NCI-H510A (cell line): ENCODE results near the gene CSF1R.
"Not testable (repeated sequence)": the region's sequence is repeated elsewhere in the genome, so short reads cannot be mapped to it uniquely, and the experiment has no call there.

Experiments
- DNase-seq: peaks from one replicate; lab custom pipeline; 2025; lab: John Stamatoyannopoulos, UW

Gene CSF1R

DNA sequence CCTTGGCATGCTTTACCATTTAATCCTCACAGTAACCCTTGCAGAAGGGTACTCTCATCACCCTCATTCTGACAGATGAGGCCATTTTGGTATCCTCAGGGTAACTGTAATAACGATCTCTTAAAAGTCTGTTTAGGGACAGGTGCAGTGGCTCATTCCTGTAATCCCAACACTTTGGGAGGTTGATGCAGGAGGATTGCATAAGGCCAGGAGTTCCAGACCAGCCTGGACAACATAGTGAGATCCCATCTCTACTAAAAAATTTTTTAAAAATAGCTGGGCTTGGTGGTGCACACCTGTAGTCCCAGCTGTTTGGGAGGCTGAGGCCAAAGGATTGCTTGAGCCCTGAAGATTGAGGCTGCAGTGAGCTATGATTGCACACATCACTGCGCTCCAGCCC is 31.8 kb downstream of the CSF1R start:
- no peak for DNase-seq

DNA sequence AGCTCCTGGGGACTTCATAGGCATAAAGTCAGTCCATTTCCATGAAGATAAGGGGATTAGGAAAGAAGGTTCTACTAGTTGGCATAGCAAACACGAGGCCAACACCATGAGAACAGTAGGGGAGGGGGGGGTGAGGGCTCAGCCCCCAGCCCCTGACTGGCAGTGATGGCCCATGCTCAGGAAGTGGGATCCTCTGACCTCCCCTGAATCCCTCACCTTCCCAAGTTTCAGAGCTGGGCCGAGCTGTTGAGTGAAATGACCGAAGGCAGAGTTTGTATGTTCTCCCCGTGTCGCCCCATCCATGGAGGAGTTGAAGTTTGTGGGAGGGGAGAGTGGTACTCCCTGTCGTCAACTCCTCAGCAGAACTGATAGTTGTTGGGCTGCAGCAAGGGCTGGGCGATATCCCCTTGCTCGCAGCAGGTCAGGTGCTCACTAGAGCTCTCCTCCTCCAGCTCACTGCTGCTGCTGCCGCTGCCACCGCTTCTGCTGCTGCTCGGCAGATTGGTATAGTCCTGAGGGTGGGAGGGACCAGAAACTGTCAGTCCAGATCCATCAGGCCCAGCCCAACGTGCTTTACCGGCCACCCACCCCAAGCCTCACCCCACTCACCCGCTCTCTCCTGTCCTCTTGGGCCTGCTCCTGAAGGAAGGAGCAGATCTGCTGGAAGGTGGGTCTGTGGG is 32.5 kb downstream of the CSF1R start:
- DNase-seq: no peak

DNA sequence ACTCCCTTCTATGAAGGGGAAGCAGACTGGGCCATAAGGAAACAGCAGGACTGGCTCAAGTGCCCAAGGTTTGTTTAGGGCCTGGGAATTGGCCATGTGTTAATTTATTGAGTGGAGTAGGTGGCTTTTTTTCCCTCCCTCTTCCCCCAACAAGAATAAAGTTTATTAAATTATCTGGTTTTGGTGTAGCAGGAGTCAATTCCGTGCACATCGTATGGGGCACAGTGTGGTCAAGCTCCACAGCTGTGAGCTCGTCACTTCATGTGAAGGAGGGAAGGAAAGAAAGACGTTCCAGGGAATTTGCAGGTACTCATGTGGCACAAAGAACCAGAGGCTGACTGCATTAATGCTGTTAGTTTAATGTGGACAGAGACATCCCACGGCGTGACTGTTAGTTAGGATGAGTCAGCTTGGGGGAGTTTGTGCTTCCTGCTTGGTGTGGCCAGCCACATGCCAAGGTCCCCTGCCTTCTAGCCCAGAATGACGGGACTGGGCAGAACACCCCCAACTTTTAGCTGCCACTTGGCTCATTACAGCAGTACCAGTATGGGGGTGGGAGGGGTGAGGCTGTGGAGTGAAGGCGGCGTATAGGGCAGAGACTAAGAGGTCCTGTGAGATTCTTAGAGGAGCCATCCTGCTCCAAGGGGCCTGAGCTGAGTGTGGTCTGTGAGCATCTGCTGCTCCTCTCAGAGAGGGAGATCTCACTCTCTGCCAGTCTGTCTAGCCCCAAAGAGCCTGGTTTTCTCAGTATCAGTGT is 33.2 kb downstream of the CSF1R start:
- DNase-seq: no peak

DNA sequence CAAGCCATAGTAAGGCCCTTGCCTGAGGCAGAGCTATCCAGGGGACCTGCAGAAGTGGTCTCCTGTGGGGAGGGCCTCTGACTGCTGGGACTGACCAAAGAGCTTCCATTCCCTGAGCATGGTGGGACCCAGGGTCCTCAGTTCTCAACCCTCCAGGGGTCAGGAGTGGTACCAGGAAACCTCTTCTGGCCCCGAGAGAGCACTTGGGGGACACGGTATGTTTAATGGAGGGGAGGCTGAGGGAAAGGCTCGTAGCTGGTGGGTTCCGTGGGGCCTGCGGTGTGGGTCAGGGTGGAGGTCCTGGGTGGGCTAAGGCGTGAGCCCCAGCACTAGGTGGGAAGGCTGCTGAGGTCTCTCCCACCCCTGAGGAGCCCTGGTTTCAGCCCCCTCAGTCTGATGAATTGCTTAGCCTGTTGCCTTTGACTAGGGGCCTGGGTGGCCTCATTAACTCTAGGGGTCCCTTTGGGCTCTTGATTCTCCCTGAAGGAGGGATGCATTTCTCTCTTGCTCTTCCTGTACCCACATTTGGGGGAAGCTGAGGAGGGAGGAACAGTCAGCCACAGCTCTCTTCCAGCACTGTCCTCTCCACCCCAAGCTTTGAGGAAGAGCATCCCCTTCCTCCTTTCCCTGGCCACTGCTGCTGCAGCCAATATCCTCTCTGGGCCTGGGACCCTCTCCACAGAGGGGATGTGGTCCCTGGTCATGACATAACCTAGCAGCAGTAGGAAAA is 34.0 kb downstream of the CSF1R start:
- DNase-seq: no peak

DNA sequence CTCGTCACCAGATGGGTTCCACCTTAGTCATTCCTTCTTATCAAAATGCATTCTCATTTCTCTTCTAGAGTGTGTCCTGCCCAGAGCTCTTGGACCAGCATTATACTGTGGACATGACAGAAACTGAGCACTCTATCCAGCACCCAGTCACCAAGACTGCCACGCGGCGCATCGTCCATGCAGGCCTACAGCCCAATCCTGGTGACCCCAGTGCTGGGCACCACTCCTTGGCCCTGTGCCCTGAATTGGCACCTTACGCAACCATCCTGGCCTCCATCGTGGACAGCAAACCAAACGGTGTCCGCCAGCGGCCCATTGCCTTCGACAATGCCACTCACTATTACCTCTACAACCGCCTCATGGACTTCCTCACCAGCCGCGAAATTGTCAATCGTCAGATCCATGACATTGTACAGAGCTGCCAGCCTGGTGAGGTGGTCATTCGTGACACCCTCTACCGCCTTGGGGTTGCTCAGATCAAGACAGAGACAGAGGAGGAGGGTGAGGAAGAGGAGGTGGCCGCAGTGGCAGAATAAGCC is 34.6 kb downstream of the CSF1R start:
- DNase-seq: no peak

DNA sequence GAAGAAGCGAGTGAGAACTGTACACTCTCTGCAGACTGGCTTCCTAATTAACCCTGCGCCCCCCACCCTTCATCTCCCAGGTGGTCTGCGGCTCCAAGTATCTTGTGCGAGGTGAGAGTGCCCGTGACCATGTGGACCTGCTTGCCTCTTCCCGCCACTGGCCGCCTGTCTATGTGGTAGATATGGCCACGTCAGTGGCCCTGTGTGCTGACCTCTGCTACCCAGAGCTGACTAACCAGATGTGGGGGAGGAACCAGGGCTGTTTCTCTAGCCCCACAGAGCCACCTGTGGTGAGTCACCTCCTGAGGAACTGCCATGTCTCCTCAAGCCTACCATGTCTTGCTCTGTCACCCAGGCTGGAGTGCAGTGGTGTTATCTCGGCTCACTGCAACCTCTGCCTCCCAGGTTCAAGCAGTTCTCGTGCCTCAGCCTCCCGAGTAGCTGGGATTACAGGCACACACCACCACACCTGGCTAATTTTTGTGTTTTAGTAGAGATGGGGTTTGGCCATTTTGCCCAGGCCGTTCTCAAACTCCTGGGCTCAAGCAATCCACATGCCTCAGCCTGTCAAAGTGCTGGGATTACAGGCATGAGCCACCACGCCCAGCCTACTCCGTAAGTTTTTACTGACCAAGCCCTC is 36.1 kb downstream of the CSF1R start:
- DNase-seq: not testable (repeated sequence)

DNA sequence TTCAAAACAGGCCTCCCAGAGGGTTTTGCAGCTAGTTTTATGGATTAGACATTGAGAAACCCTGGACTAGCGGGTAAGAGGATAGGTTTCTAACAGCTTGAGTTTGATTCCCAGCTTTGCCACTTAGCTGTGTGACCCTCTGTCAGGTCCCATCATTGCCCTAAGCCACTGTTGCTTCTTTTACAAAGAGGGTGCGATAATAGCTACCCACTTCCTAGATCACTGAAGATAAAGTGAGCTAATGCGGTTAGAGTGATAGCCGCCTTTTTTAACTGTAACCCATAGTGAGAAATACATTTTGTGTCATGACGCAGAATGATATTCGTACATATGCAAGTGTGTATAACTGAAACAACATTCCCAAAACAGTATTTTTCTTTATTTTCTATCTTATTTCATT is 40.3 kb downstream of the CSF1R start:
- no peak for DNase-seq

DNA sequence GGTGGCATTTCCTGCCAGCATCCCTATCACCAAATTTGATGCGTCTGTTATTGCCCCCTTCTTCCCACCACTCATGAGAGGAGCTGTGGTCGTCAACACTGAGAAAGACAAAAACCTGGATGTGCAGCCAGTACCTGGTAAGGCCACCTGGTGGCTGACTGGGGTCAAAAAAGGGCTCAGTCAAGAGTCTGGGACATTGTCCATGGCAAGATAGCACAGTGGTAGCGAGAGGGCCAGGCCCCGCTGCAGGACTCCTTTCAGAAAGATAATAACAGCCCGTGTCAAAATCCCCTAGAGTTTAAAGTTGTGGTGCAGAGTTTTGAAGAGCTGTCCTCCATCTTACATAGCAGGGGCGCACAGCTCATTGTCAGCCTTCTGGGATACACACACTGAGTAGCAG is 40.8 kb downstream of the CSF1R start:
- DNase-seq: no peak

DNA sequence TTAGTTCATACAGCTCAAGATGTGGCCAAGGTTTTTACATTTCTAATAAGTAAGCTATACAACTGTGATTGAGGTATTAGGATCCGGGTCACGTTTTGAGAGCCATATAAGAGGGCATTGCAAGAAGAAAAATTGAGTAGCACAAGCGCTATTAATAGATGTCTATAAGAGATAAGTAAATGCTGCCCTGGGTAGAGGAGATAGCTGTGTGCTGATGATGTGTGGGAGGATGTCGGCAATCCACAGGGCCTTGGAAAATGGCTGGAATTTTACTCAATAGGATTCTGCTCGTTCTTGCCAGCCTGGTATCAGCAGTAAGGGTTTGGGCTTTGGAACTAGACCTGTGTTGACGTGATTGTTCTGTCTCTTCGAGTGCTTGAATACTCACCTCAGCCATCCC is 41.6 kb downstream of the CSF1R start:
- no peak for DNase-seq

DNA sequence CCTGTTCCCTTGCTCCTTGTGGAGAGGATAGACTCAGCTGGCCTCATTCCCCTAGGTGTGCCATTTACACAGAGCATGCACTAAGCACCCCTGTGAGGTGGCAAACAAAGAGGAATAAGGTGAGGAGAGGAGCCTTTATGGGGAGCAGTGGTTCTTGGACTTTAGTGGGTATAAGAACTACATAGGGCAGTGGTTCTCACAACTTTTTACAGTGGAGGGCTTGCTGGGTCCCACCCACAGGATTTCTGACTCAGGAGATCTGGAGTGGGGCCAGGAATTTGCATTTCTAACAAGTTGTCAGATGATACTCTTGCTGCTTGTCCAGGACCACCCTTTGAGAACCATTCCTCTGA is 42.0 kb downstream of the CSF1R start:
- no peak for DNase-seq

DNA sequence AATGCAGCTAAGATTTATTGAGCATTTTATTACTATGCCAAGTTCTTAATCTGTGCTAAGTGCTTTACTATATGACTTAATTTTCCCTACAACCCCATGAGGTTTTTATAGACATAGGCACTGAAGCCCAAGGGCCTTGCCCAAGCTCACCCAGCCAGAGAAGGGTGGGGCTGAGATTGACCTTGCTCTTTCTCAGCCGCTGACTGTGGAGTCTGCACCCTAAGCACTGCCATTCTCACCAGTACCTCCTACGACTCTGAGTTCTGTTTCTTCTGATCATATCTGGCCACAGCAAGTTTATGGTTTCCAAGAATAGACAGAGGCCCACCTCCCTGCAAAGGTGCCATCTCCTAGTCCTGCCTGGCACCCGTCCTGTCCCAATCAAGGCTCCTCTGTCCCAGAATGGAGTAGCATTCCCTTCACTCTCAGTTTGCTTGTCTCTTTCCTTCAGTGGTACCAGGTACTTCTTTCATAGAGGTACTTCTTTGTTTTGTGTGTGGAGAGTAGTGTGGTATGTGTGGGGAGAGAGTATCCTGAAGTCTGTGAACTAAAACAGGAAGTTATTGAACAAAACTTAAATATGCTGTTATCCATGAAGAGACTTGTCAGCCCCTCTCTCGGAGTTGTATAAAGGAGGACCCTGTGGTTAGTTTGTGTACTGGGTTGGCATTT is 42.6 kb downstream of the CSF1R start:
- DNase-seq: no peak

DNA sequence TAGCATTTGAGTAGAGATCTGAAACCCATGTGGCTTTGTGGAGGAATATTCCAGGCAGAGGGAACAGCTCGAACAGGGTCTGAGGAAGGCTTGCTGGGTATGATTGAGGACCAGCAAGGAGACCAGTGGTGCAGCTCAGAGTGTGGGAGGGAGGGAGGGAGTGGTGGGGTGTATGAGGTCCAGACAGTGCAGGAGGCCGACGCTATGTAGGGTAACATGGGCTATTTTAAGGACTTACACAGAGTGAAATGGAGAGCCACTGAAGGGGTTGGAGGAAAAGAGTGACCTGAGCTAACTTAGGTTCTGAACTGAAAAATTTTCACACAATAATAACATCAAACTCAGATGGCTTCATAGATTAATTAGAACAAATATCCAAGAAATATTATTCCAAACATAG is 43.9 kb downstream of the CSF1R start:
- no peak for DNase-seq

DNA sequence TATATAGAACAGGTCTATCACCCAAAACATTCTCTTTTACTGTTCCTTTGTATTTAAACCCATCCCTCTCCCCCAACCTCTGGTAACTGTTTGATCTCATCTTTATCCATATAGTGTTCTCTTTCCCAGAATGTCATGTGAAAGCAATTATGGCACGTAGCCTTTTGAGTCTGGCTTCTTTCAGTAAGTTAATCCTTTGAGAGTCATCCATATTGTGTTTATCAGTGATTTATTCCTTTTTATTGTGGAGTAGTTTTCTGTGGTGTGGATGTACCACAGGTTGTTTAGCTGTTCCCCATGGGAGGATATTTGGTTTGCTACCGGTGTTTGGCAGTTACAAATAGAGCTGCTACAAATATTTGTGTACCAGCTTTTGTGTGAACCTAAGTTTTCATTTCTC is 47.8 kb downstream of the CSF1R start:
- DNase-seq: no peak

DNA sequence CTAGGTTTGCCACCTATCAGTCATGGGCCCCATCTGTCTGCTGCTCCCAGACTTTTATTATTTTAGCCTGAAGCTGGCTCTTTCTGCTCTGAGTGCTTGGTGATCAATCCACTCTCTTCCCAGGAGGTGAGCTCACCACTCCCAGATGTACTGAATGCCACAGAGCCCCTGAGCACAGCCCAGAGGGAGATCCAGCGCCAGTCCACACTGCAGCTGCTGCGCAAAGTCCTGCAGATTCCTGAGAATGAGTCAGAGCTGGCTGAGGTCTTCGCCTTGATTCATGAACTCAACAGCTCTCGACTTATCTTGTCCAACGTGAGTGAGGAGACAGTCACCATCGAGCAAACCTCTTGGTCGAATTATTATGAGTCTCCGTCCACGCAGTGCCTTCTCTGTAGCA is 49.8 kb downstream of the CSF1R start:
- DNase-seq: no peak

DNA sequence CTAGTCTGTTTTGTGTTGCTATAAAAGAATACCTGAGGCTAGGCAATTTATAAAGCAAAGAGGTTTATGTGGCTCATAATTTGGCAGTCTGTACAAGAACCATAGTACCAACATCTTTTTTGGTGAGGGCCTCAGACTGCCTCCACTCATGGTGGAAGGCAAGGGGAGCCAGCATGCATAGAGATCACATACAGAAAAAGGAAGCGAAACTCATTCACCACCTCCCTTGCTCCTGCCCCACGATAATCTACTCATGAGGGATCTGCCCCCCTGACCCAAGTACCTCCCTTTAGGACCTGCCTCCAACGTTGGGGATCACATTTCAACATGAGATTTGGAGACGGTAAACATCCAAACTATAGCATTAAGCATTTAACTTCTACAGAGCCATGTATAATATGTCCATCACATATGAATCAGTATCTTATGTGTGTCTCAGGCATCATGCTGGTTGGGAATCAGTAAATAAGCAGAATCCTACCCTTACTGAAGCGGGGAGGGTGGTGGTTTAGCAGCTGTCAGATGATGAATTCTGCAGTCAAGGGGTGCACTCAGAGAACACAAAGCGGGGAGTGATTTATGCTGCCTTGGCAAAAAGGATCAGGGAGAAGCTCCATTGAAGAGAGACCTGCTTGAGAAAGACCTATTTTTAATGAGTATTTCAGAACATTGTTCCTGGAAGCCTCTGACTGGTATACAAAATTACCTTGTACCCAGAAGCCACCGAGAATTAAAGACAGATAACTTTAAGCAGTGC is 51.0 kb downstream of the CSF1R start:
- no peak for DNase-seq

DNA sequence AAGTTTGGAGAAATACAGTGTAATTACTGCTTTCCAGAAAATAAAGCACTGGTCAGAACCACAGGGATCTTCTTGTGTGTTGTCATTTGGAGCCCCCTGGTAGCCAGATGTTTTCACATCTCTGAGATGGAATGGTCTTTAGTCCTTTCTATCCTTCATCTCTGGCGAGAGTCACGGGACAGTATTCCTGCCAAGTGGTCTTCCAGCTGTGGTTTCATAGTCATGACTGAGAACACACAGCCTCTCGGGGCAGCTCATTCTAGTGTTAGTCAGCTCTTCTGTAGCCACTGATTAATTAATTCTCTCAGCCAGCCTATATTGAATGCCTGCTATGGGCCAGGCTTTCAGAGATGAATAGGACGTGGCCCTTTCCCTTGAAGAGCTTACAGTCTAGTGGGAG is 51.7 kb downstream of the CSF1R start:
- no peak for DNase-seq

DNA sequence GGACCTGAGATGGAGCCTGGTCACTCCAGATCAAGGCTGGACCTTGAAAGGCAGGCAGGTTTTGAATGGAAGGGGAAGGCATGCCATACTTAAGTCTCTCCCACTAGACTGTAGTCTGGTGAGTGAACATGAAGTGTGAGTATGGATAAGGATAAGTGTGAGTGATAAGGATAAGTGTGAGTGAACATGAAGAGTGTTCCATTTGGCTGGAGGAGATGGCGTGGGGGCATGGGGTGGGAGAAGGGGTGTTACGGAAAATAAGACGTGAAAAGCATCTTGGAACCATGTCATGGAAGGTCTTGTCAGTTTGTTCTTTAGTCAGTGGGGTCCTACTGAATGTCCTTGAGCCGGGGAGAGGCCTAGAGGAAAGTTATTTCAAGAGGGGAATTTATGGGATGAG is 53.0 kb downstream of the CSF1R start:
- no peak for DNase-seq

DNA sequence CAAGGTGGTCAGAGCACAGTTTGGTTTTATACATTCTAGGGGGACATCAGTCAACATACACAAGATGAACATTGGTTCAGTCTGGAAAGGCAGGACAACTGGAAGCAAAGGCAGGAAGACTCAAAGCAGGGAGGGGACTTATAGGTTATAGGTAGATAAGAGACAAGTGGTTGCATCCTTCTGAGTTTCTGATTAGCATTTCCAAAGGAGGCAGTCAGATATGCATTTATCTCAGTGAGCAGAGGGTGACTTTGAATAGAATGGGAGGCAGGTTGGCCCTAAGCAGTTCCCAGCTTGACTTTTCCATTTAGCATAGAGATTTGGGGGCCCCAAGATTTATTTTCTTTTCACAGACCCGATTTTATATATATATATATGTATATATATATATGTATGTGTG is 58.3 kb downstream of the CSF1R start:
- DNase-seq: not testable (repeated sequence)

DNA sequence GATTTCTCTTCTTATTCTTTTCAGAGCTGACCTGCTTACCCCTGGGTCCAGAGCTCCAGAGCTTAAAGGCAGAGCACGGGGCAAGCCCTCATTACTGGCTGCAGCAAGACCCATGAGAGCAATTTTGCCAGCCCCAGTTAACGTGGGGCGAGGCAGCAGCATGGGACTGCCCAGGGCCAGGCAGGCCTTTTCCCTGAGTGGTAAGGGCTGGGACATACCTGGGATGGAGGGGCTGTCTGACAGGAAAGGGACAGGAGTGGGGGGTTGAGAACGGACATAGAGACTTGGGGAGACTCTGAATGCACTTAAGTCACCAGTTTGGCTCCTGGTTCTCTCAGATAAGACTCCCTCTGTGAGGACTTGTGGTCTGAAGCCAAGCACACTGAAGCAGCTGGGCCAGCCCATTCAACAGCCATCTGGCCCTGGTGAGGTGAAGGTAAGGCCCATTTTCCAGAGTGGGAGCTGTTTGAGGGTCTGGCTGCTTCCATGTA is 59.6 kb downstream of the CSF1R start:
- no peak for DNase-seq

DNA sequence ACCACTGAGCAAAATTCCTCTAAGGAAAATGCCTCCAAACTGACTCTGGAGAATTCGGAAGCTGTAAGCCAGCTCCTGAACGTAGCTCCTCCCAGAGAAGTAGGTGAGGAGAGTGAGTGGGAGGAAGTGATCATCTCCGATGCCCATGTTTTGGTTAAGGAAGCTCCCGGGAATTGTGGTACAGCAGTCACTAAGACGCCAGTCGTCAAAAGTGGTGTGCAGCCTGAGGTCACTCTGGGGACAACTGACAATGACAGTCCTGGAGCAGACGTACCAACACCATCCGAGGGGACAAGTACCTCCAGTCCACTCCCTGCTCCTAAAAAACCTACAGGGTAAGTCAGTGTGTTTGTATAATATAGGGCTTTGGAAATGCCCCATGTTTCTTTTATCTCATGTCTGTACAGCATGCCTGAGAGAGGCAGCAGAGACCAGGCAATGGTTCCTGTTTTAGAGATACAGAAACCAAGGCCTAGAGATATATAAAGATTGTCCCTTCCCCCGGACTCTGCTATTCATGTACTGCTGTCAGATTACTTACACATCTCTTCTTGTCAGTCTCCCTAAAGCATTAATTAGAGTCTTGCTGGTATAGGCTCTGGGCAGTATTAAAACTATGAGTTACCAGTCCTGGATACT is 61.9 kb downstream of the CSF1R start:
- no peak for DNase-seq

DNA sequence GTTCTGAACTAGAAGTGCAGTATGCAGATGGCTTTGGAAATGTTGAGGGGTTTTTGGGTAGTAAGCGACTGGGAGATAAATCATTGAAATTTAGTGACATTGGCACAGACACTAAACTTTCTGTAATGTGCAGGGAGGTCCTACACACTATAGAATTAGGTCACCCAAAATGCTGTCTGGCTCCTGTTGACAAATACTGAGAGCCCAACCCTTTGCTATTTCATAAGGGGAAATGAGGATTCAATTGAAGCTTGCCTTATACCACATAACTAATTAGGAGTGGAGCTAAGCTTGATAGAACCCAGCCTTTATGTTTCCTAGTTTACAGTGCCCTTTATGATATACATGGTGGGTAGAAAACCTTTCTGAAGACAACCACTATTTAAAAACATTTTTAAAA is 63.2 kb downstream of the CSF1R start:
- no peak for DNase-seq
